HUES6 (cell line): Measurements from ENCODE around the gene DOCK1.

ENCODE experiments used
- H3K27ac ChIP-seq: 2 replicates; pipeline ENCODE4 v1.7.0; 2013; ENCODE audit warnings: low read depth, mild to moderate bottlenecking, low read length, inconsistent platforms
- H3K27me3 ChIP-seq: 2 replicates; pipeline ENCODE4 v1.6.1; 2013; ENCODE audit warnings: low read length; ENCODE audit not compliant: control insufficient read depth, insufficient read depth
- H3K36me3 ChIP-seq: 2 replicates; pipeline ENCODE4 v1.6.1; 2013; ENCODE audit warnings: low read length; ENCODE audit not compliant: control insufficient read depth, insufficient read depth
- H3K4me1 ChIP-seq: 2 replicates; pipeline ENCODE4 v1.6.1; 2013; ENCODE audit warnings: low read length; ENCODE audit not compliant: control insufficient read depth, insufficient read depth
- H3K4me3 ChIP-seq: 2 replicates; pipeline ENCODE4 v1.5.1; 2013; ENCODE audit warnings: low read depth, low read length
- H3K9ac ChIP-seq: one replicate; pipeline ENCODE4 v1.6.1; 2013; ENCODE audit warnings: mild to moderate bottlenecking, low read length
- H3K9me3 ChIP-seq: 2 replicates; pipeline ENCODE4 v1.6.1; 2013; ENCODE audit warnings: low read depth, low read length; ENCODE audit not compliant: control insufficient read depth, insufficient read depth

The DOCK1 gene

DNA sequence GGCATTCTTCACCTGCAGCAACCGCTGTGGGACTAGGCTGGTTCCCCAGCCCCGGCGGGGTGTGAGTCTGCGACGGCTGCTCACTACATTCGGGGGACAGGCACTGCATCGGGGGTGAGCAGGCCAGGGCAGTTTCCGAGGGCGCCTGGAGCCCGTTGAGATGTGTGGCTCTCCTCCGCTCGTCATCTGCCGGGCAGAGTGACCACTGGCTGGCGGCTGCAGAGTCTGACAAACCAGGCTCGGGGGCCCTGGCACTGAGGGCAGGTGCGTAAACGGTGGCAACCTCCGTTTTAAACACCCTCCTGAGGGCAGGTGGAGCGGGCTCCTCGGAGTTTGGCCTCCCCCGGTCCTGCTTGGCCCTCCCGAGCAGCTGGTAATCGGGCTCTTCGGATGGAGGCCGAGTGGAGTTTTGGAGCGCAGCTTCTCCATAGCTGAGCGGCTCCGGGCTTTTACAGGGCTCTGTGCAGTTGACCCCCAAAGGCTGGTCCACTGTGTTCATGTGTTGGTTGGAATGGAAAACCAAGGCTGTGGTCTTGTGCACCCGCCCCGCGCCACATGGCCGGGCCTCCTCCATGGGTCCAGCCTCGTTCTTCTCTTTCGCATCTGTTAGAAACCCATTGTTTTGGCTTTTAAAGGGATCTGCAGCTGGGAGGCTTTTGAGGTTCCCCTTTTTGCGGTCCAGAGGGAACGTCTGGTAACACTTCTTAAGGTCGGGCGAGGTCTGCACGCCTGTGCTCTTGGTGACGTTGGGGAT, 270.3 kb downstream of the DOCK1 start:
- Histone ChIP-seq H3K4me1 (no peaks in the 10 kb centered on the region), H3K27me3 (no peaks in the 10 kb centered on the region), H3K27ac (no peak overlapping the region), H3K36me3 (no peaks in the 10 kb centered on the region), H3K9me3 (no peaks in the 10 kb centered on the region), H3K4me3 (no peak overlapping the region), H3K9ac (no peak overlapping the region)

DNA sequence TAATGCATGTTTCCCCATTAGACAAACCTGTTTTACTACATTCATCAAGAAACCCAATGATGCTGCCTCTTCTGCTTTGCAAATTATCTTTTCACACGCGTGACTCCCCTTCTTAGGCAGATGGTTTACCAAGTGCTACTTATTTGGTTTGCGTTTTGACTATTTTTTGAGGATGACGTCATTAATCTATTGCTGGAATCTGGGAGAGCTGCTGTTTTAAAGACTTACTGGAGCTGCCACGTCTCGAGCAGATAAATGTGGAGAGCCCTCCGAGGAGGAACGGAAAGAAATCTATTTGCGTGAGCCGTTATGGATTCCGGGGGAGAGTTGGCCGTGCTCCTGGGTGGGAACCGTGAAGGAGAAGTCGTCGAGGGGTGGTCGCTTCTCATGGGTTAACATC, 271.4 kb downstream of the DOCK1 start:
- H3K9ac ChIP-seq: no peak overlapping the region
- H3K4me3 ChIP-seq: no peak overlapping the region
- H3K27ac ChIP-seq: no peak overlapping the region
- H3K27me3 ChIP-seq: no peaks in the 10 kb centered on the region
- no peaks in the 10 kb centered on the region for H3K4me1 ChIP-seq
- no peaks in the 10 kb centered on the region for H3K36me3 ChIP-seq
- H3K9me3 ChIP-seq: no peaks in the 10 kb centered on the region

DNA sequence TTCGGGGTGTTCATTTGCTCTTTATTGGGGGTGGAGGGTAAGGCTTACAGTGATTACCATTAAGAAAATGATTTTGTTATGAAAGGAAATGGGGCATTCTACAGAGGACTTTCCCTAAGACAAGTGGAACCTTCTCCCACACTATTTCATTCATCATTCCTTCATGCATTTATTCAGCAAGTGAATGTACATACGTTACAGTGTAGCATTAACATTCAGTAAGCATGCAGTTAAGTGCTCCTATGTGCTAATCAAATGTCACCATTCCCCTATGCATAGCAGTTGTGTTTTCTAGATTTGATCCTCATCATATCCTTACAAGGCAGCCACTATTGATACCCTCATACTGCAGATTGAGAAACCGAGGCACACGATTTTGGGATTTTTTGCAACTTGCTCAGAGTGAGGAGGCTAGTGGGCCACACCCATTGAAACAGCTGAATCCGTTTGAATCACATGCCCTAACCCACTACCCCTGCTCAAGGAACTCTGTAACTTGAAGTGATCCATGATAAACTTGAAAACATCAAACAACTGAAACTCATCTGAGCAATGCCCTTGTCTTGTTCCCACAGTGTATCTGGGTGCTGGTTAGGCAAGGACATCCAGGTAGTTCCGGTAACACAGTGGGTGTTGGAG, 274.5 kb downstream of the DOCK1 start:
- Histone ChIP-seq H3K9ac (no peak overlapping the region), H3K4me3 (no peak overlapping the region), H3K4me1 (no peaks in the 10 kb centered on the region), H3K27ac (no peak overlapping the region), H3K9me3 (no peaks in the 10 kb centered on the region), H3K27me3 (no peaks in the 10 kb centered on the region), H3K36me3 (no peaks in the 10 kb centered on the region)

DNA sequence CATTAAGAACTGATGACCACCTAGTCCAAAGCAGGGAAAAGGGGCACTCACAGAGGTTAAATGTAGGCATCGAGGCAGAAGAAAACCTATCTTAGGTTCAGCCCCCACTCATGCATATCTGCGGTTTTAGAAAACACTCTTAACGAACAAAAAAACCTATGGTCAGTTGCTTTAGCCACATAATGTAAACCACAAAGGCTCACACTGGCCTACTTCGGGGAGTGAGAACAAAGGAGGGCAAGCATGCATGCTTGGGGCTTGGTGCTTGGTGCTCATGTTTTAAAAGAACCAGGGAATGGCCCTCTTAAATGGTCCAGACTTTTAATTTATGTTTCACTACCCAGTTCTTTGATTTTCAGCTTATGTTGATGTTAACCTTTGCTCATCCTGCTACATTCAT, 276.9 kb downstream of the DOCK1 start:
- no peaks in the 10 kb centered on the region for H3K4me1 ChIP-seq
- no peaks in the 10 kb centered on the region for H3K36me3 ChIP-seq
- H3K27ac ChIP-seq: no peak overlapping the region

DNA sequence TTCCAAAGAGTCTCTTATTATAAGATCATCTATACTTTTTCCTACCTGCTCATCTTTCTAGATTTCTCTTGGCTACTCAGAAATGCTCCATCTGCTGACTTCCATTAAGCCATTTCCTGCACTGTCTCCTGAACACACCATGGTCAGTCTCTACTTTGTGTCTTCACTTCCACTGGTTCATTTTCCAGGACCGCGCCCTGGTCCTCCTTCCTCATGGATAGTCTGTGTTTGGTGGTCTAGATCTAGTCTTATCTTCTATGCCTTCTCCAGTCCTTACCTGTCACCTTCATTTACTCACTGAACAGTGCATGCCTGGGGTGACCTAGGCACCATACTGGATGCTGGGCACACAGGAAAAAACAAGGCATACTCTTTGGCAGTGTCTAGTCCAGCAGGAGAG, 279.4 kb downstream of the DOCK1 start:
- Histone ChIP-seq H3K27ac (no peak overlapping the region), H3K9me3 (no peaks in the 10 kb centered on the region), H3K36me3 (no peaks in the 10 kb centered on the region), H3K4me3 (no peak overlapping the region), H3K27me3 (no peaks in the 10 kb centered on the region), H3K9ac (no peak overlapping the region), H3K4me1 (no peaks in the 10 kb centered on the region)

More for the DNA sequence above, 276.9 kb downstream of the DOCK1 start:
- Histone ChIP-seq H3K27me3 (no peaks in the 10 kb centered on the region), H3K4me3 (no peak overlapping the region), H3K9me3 (no peaks in the 10 kb centered on the region), H3K9ac (no peak overlapping the region)

DNA sequence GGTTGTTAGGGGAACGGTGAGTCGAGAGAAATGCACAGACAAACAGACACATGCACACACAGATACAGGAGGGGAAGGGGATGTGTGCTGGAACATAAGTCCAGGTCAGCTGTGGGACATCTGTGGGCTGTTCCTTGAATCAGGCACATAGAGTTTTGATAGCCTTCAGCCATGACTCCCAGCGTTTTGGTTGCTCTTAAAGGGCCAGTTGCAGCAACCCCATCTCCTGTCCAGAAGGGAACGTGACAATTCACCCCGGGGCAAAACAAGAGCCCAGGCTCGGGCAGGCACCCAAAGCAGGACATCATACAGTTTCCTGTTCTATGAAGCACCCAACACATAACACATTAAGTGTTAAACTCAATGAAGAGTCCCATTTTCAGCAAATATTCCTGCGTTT, 281.6 kb downstream of the DOCK1 start:
- no peak overlapping the region for H3K27ac ChIP-seq
- H3K4me1 ChIP-seq: no peaks in the 10 kb centered on the region
- H3K4me3 ChIP-seq: no peak overlapping the region
- no peaks in the 10 kb centered on the region for H3K9me3 ChIP-seq
- H3K9ac ChIP-seq: no peak overlapping the region
- H3K27me3 ChIP-seq: no peaks in the 10 kb centered on the region
- H3K36me3 ChIP-seq: no peaks in the 10 kb centered on the region

DNA sequence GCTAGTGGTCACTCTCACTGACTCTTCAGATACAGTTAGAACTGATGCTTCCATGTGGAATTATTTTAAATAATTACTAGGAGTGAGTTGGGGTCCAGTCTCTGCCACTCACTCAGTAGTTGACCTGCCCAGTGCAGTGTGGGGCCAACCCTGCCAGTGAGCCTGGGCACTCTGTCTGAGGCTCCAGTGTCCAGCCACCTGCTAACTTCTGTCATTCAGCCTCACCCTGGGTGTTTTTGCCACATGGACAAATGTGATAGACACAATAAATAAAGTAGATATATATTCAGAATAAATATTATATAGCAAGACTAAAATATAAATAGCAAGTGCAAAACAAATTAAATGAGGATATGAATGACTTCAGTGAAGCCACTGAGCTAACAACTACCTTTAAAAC, 284.0 kb downstream of the DOCK1 start:
- peaks cover 20% of the 10 kb centered on the region for H3K27me3 ChIP-seq
- H3K4me1 ChIP-seq: no peaks in the 10 kb centered on the region
- H3K36me3 ChIP-seq: no peaks in the 10 kb centered on the region
- no peak overlapping the region for H3K4me3 ChIP-seq
- H3K27ac ChIP-seq: no peak overlapping the region
- H3K9me3 ChIP-seq: no peaks in the 10 kb centered on the region
- no peak overlapping the region for H3K9ac ChIP-seq

DNA sequence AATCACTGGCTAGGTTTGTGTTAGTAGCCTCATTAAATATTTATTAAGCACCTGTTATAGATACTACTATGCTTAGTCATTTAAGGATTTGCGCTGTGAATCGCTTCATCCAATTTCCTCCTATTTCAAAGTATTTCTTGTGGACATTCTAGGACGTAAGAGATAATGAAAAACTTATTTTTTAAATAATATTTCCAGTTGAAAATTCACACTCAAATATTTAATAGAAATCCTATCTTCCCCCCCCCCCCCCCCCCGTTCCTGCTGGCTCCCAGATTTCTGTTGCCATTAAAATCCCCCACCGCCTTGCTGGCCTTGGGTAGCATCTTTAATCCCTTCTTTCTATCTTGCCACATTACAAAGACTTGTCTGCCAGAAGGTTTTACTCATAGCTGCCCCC, 285.2 kb downstream of the DOCK1 start:
- no peak overlapping the region for H3K4me3 ChIP-seq
- no peak overlapping the region for H3K27ac ChIP-seq
- H3K9me3 ChIP-seq: no peaks in the 10 kb centered on the region
- no peak overlapping the region for H3K9ac ChIP-seq
- H3K4me1 ChIP-seq: peaks cover 9% of the 10 kb centered on the region
- H3K27me3 ChIP-seq: peaks cover 32% of the 10 kb centered on the region
- no peaks in the 10 kb centered on the region for H3K36me3 ChIP-seq

DNA sequence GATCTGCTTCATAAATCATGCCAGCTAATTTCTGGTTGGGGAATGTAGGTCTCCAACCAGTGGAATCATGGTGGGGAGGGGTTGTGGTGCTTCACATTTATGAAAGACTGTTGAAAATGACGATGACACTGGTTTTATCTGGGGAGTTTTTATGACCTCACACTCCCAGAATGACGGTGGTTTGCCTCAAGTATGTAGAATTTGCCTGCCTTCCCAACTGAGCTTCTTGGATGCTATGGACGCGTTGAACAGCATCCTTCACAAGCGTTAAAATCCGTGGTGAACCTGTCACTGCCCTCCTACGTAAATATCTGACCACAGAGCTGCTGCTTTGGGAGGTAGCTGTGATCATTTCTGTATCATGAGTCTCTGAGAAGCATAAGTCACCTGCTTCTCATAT, 287.9 kb downstream of the DOCK1 start:
- Histone ChIP-seq H3K9me3 (no peaks in the 10 kb centered on the region), H3K27me3 (peaks cover 51% of the 10 kb centered on the region), H3K27ac (no peak overlapping the region), H3K9ac (no peak overlapping the region), H3K4me3 (no peak overlapping the region), H3K4me1 (peaks cover 16% of the 10 kb centered on the region), H3K36me3 (no peaks in the 10 kb centered on the region)

DNA sequence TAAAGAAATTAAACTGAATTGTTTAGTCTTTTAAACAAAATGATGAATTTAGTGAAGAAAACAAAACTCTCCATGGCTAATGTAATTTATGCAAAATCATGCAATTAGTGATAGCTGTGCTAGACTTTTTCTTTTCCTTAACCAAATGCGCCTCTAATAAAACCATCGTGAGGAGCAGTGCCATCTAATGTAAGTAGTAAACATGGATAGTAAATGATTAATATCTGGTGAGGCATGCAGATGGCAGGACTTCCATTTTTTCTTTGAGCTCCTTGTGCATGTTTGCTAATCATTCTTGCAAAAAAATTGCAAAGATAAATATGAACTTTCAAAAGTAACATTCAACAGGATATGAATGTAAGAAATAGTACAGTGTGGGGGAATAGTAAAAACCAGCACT, 288.9 kb downstream of the DOCK1 start:
- H3K9ac ChIP-seq: no peak overlapping the region

DNA sequence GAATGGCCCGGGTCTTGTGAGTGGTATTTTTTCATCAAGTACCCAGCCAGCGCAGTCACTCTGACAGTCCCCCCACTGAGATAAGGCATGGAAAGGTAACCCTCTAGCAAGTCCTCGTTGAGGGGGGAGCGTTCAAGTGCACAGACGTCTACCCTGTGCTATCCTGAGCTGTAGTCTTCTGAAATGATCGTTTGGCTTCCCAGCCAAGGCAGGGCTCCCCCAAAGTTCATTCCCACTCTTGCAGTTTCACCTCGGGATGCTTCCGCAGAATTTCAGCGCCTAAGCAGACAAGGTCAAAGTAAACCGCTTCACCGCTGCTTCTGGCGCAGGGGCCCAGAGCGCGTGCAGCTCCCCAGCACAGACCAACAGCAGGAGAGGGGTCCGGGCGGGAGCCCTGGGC, 289.4 kb downstream of the DOCK1 start:
- Histone ChIP-seq H3K9me3 (no peaks in the 10 kb centered on the region), H3K27me3 (peaks cover 51% of the 10 kb centered on the region), H3K9ac (no peak overlapping the region), H3K4me1 (peaks cover 16% of the 10 kb centered on the region), H3K27ac (no peak overlapping the region), H3K36me3 (0 out of 2 replicates have a peak, but pooled peaks cover under 1% of the 10 kb centered on the region), H3K4me3 (peak overlapping the region; percentile 76)

More for the DNA sequence above, 288.9 kb downstream of the DOCK1 start:
- Histone ChIP-seq H3K27ac (no peak overlapping the region), H3K4me3 (no peak overlapping the region), H3K4me1 (peaks cover 16% of the 10 kb centered on the region), H3K9me3 (no peaks in the 10 kb centered on the region), H3K27me3 (peaks cover 51% of the 10 kb centered on the region), H3K36me3 (no peaks in the 10 kb centered on the region)
